OCI-LY1 (cell line): ENCODE data around the gene SNAI3.

ENCODE experiments used
- H2AFZ ChIP-seq: fragments of 200-600 bp; sonication (generic), shearing (Covaris generic); 2 replicates; pipeline ENCODE4 v1.6.0; 2014; ENCODE audit warnings: antibody characterized with exemption, mild to moderate bottlenecking, low read length
- H3F3A ChIP-seq: fragments of 200-600 bp; sonication (generic), shearing (Covaris generic); 2 replicates; pipeline ENCODE4 v1.6.0; 2014; ENCODE audit warnings: mild to moderate bottlenecking, antibody characterized with exemption, low read length, moderate library complexity; ENCODE audit not compliant: insufficient read depth
- H3K27ac ChIP-seq: fragments of 200-600 bp; sonication (generic); 2 replicates; pipeline ENCODE4 v1.5.1; 2014; ENCODE audit warnings: low read length, mixed run types, mild to moderate bottlenecking, low read depth; ENCODE audit not compliant: poor library complexity, severe bottlenecking
- H3K27me3 ChIP-seq: fragments of 200-600 bp; sonication (generic); 2 replicates; pipeline ENCODE4 v1.6.0; 2014; ENCODE audit warnings: antibody characterized with exemption, mild to moderate bottlenecking, low read length, moderate library complexity; ENCODE audit not compliant: insufficient read depth
- H3K36me3 ChIP-seq: fragments of 200-600 bp; sonication (generic); 2 replicates; pipeline ENCODE4 v1.6.1; 2014; ENCODE audit warnings: mild to moderate bottlenecking, antibody characterized with exemption, low read length, moderate library complexity, mixed read lengths; ENCODE audit not compliant: insufficient read depth
- H3K4me1 ChIP-seq: fragments of 200-600 bp; sonication (generic); 2 replicates; pipeline ENCODE4 v1.5.1; 2014; ENCODE audit warnings: mild to moderate bottlenecking, low read length, moderate library complexity; ENCODE audit not compliant: insufficient read depth, severe bottlenecking
- H3K4me2 ChIP-seq: fragments of 200-600 bp; sonication (generic), shearing (Covaris generic); 2 replicates; pipeline ENCODE4 v1.6.1; 2014; ENCODE audit warnings: low read length
- H3K4me3 ChIP-seq: fragments of 200-600 bp; sonication (generic); 2 replicates; pipeline ENCODE4 v1.5.1; 2014; ENCODE audit warnings: low read length, low read depth, mild to moderate bottlenecking, mixed read lengths; ENCODE audit not compliant: poor library complexity, severe bottlenecking
- H3K79me2 ChIP-seq: fragments of 200-600 bp; shearing (Covaris generic); 2 replicates; pipeline ENCODE4 v1.6.1; 2016; ENCODE audit warnings: mixed run types, low read length, mixed read lengths; ENCODE audit not compliant: insufficient read depth
- H3K9ac ChIP-seq: fragments of 200-600 bp; sonication (generic), shearing (Covaris generic); 2 replicates; pipeline ENCODE4 v1.6.1; 2014; ENCODE audit warnings: mild to moderate bottlenecking, low read length, mixed read lengths
- H3K9me2 ChIP-seq: fragments of 200-600 bp; sonication (generic), shearing (Covaris generic); 2 replicates; pipeline ENCODE4 v1.6.1; 2014; ENCODE audit warnings: low read depth, mild to moderate bottlenecking, low read length, mixed read lengths
- H3K9me3 ChIP-seq: fragments of 200-600 bp; shearing (Covaris generic); 2 replicates; pipeline ENCODE4 v1.6.1; 2014; ENCODE audit warnings: low read length, mixed read lengths
- H4K20me1 ChIP-seq: fragments of 200-600 bp; sonication (generic), shearing (Covaris generic); 2 replicates; pipeline ENCODE4 v1.6.0; 2016; ENCODE audit warnings: mild to moderate bottlenecking, low read length; ENCODE audit not compliant: insufficient read depth
- CTCF ChIP-seq: fragments of 200-600 bp; sonication (generic), shearing (Covaris generic); IDR thresholded peaks from 2 replicates; pipeline ENCODE4 v1.5.1; 2017; ENCODE audit warnings: mild to moderate bottlenecking, antibody characterized with exemption, low read length, moderate library complexity, mixed read lengths
- EZH2 ChIP-seq: fragments of 200-600 bp; sonication (generic), shearing (Covaris generic); IDR thresholded peaks from 2 replicates; pipeline ENCODE4 v1.8.0; 2017; ENCODE audit warnings: borderline replicate concordance, mixed run types, mild to moderate bottlenecking, antibody characterized with exemption, low read length, moderate library complexity, mixed read lengths

Gene SNAI3

GRCh38 chr16:88726408-88726749 lies 40.1 kb upstream of the SNAI3 start:
- Histone ChIP-seq H3K4me3 (no peak overlapping the region), H3K4me1 (no peaks in the 10 kb centered on the region), H4K20me1 (no peaks in the 10 kb centered on the region), H3K27ac (no peak overlapping the region), H3K27me3 (no peaks in the 10 kb centered on the region; the same call in 1 of the 2 replicates), H3F3A (no peaks in the 10 kb centered on the region), H3K9ac (no peak overlapping the region), H3K36me3 (peaks cover 9% of the 10 kb centered on the region; the same call in 1 of the 2 replicates), H3K4me2 (no peak overlapping the region), H3K9me2 (no peaks in the 10 kb centered on the region), H2AFZ (no peak overlapping the region), H3K9me3 (no peaks in the 10 kb centered on the region), H3K79me2 (no peaks in the 10 kb centered on the region)
- TF ChIP-seq CTCF (no peak), EZH2 (no peak)

- H3K4me2 ChIP-seq, result no peak overlapping the region
- no peaks in the 10 kb centered on the region for H3K9me2 ChIP-seq
- no peaks in the 10 kb centered on the region for H4K20me1 ChIP-seq
- TF ChIP-seq EZH2 (no peak), CTCF (no peak)
- no peak overlapping the region for H3K27ac ChIP-seq
- H3K4me1 ChIP-seq, result no peaks in the 10 kb centered on the region
- H3K79me2 ChIP-seq, result no peaks in the 10 kb centered on the region
- H3K9me3 ChIP-seq, result no peaks in the 10 kb centered on the region
- no peaks in the 10 kb centered on the region for H3F3A ChIP-seq
- H3K36me3 ChIP-seq, result peaks cover 9% of the 10 kb centered on the region; the same call in 1 of the 2 replicates
- no peak overlapping the region for H3K4me3 ChIP-seq
- no peak overlapping the region for H3K9ac ChIP-seq
- H2AFZ ChIP-seq, result no peak overlapping the region
- no peaks in the 10 kb centered on the region; the same call in 1 of the 2 replicates for H3K27me3 ChIP-seq
These were observed 39.5 kb upstream of the SNAI3 start for GRCh38 chr16:88725609-88726407.

GRCh38 chr16:88724855-88725555 lies 38.7 kb upstream of the SNAI3 start:
- no peaks in the 10 kb centered on the region; the same call in 1 of the 2 replicates for H3K27me3 ChIP-seq
- H3K36me3 ChIP-seq, result peaks cover 9% of the 10 kb centered on the region; the same call in 1 of the 2 replicates
- no peaks in the 10 kb centered on the region for H3K9me3 ChIP-seq
- H3K4me1 ChIP-seq, result no peaks in the 10 kb centered on the region
- H2AFZ ChIP-seq, result no peak overlapping the region
- H3F3A ChIP-seq, result no peaks in the 10 kb centered on the region
- no peak overlapping the region for H3K4me2 ChIP-seq
- H3K9me2 ChIP-seq, result no peaks in the 10 kb centered on the region
- no peaks in the 10 kb centered on the region for H4K20me1 ChIP-seq
- H3K79me2 ChIP-seq, result no peaks in the 10 kb centered on the region
- H3K27ac ChIP-seq, result no peak overlapping the region
- no peak overlapping the region for H3K4me3 ChIP-seq
- TF ChIP-seq CTCF (no peak), EZH2 (no peak)
- no peak overlapping the region for H3K9ac ChIP-seq
